Stimulated activated memory B cell treated with anti-CD40 and anti-IgM and Interleukin-4, amounts not matched to agents 10 μg/mL and 1 μg/mL and 100 μg/mL, for 72 hours (primary cell): ENCODE data around the gene TMEM59L.

Experiments
- ATAC-seq: fragments of 150-1000 bp; cut with Tn5 transposase; 2 replicates; pipeline ENCODE4 v1.10.0; 2021
- H3K27ac Mint-ChIP-seq: one replicate; pipeline ENCODE4 v1.8.0; 2022; ENCODE audit warnings: mild to moderate bottlenecking, mixed read lengths
- H3K27me3 Mint-ChIP-seq: one replicate; pipeline ENCODE4 v1.8.0; 2022; ENCODE audit warnings: mixed read lengths
- H3K36me3 Mint-ChIP-seq: one replicate; pipeline ENCODE4 v1.8.0; 2022; ENCODE audit warnings: mixed read lengths
- H3K4me1 Mint-ChIP-seq: one replicate; pipeline ENCODE4 v1.8.0; 2022; ENCODE audit warnings: mixed read lengths
- H3K4me3 Mint-ChIP-seq: one replicate; pipeline ENCODE4 v1.8.0; 2022; ENCODE audit warnings: mild to moderate bottlenecking, moderate library complexity, mixed read lengths
- H3K9me3 Mint-ChIP-seq: one replicate; pipeline ENCODE4 v1.8.0; 2022; ENCODE audit warnings: mixed read lengths

Gene TMEM59L

DNA sequence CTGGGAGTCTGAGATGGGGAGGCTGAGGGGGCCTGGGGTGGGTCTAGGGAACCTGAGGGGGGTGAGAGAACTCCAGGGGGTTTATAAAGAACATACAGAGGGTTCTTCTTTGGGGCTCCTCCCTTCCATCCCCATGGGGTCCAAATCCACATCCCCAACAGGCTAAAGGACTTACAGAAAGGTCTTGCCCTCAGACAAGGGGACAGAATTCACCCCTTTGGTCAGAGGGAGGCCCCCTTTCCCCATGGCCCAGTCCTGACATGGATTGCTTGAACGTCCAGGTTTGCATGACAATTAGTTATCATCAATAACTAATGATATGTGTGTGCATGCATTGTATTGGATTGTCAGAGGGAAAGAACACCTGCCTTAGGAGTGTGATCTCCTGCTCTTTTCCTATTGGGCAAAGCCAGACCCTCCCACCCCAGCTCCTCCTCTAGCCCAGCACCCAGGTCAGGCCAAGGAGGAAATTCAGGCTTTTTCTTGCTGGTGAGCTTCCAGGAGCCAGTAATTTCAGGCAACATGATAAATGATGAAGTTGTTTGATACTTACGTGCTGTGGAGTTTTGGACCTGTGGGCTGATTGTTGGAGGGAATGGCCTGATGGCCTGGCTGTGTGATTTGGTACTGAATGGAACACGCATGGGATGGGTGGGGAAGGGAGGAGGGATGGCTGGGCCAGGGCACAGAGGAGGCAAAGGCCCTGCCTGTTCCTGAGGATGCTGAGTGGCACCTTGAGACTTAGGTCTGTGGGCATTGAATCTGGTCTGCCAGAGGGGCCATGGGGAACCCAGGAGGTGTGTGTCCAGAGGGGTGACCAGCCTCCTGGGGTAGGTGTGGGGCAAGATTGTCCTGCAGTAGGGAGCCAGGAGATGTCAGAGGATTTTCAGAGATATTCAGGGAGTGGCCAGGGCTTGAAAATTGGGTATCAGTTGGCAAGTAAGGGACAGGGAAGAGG lies 25.3 kb downstream of the TMEM59L start:
- Mint-ChIP-seq H3K4me1 (peaks cover 32% of the 10 kb centered on the region), H3K27me3 (no peaks in the 10 kb centered on the region), H3K4me3 (peak overlapping the region; percentile 87), H3K9me3 (no peaks in the 10 kb centered on the region), H3K27ac (peak overlapping the region; percentile 79), H3K36me3 (no peaks in the 10 kb centered on the region)
- no peak for ATAC-seq

DNA sequence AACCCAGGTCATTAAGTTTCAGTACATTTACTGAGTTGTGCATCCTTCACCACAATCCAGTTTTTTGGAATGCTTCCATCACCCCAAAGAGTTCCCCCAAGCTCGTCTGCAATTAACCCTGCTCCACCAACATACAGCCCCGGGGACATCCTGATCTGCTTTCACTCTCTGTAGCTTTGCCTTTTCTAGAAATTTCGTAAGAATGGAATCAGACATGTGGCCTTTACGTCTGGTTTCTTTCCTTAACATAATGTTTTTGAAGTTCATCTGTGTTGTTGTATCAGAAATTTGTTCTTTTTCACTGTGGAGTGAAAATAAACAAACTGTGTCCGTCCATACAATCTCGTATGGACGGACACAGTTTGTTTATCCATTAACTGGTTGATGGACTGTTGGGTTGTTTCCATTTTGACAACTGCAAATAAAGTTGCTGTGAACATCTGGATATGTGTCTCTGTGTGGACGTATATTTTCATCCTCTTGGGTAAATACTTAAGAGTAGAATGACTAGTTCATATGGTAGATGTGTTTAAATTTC lies 27.1 kb downstream of the TMEM59L start:
- no peaks in the 10 kb centered on the region for H3K27me3 Mint-ChIP-seq
- no peak overlapping the region for H3K4me3 Mint-ChIP-seq
- H3K36me3 Mint-ChIP-seq, result no peaks in the 10 kb centered on the region
- no peak overlapping the region for H3K27ac Mint-ChIP-seq
- no peak for ATAC-seq
- peaks cover 39% of the 10 kb centered on the region for H3K4me1 Mint-ChIP-seq
- no peaks in the 10 kb centered on the region for H3K9me3 Mint-ChIP-seq

DNA sequence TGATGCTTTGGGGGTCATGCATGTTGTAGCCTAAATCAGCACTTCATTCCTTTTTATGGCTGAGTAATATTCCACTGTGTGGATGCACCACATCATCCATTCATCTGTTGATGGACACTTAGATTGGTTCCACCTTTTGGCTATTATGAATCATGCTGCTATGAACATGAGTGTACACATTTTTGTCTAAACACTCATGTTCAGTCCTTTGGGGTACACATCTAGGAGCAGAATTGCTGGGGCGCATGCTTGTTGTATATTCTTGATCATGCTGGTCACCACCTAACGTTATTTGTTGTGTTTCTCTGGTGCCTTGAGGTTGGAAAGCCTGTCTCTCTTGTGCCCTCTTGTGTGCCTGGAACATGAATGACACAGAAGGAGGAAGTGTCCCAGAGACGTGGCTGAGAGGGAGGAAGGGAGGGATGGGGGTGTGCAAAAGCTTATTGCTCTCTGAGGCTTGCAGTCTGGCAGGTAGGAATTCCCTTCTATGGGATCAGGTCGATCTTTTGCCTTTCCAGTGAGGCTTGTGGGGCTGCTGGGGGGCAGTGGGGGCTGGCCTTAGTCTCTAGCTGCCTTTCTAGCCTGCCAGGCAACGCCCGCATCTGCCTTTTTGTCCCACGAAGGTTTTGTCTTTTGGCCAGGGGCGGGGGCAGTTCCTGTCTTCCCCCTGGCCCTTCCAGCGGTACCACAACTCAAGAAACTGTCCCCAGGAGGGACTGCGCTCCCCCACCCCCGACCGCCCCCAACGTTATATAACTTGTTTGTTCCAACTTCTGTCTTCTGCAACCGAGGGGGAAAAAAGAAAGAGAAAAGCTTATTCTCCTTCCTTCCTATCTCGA lies 31.7 kb downstream of the TMEM59L start:
- ATAC-seq, result peak; percentile 67
- no peaks in the 10 kb centered on the region for H3K9me3 Mint-ChIP-seq
- no peak overlapping the region for H3K27ac Mint-ChIP-seq
- no peaks in the 10 kb centered on the region for H3K27me3 Mint-ChIP-seq
- H3K36me3 Mint-ChIP-seq, result peaks cover 9% of the 10 kb centered on the region
- no peak overlapping the region for H3K4me3 Mint-ChIP-seq
- H3K4me1 Mint-ChIP-seq, result peaks cover 32% of the 10 kb centered on the region

DNA sequence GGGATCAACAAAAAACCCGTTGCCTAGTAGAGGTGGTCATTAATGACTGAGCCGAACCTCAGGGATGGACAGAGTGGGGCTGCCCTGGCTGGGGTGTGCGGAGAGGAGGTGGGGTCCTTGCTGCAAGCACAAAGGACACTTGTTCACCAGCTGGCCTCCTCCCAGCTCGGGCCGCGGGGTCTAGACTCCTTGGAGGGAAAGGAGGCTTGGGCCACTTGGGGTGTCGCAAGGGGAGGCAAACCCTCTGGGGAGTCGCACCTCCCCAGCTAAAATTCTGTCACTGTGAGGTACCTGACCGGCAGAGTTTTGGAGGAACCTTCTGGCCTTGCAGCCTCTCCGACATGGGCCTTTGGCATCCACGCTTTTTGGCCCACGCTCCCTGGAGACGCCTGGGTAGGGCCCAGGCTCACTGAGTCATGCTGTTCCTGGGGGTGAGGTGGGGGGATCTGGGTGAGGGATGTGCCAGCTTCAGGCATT lies 32.4 kb downstream of the TMEM59L start:
- no peak overlapping the region for H3K4me3 Mint-ChIP-seq
- no peaks in the 10 kb centered on the region for H3K27me3 Mint-ChIP-seq
- H3K36me3 Mint-ChIP-seq, result peaks cover 9% of the 10 kb centered on the region
- H3K27ac Mint-ChIP-seq, result no peak overlapping the region
- ATAC-seq, result no peak
- H3K9me3 Mint-ChIP-seq, result no peaks in the 10 kb centered on the region
- peaks cover 38% of the 10 kb centered on the region for H3K4me1 Mint-ChIP-seq

DNA sequence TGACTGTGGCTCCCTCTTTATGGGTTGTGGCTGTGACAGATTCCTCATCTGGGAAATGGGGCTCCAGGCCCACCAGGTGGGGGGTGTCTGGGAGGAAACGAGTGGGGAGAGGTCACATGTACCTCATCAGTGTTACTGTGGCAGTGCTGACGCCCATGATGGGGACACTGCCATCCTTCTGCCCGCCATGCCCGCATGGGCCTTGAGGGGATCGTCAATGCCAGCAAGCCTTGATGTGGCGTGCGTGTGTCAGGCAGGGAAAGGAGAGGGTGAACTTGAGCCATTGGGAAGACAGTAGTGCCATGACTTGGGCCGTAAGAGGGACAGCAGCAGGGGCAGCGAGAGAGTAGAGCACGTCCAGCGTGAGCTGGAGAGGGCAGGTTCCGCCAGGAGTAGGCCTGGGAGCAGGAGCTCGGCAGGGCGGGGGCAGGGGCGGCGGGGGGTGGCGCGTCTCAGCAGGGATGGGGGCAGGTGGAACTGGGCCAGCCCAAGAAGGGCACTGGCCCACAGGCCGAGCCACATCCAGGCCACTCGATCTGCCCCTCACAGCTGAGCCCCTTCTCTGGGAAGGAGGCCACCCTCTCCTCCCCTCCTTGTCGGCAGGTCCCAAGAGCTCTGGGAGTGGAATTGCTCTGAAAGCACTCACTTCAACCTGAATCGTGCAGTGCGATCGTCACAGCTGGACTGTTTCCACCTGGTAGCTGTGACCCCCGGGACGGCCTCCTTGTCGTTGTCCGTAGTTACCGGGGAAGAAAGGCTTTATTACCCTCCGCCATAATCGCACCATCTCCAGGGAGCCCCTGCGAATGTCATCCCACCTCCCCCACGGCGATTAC lies 34.1 kb downstream of the TMEM59L start:
- H3K9me3 Mint-ChIP-seq, result no peaks in the 10 kb centered on the region
- no peaks in the 10 kb centered on the region for H3K27me3 Mint-ChIP-seq
- ATAC-seq, result no peak
- H3K27ac Mint-ChIP-seq, result peak overlapping the region; percentile 17
- H3K36me3 Mint-ChIP-seq, result peaks cover 12% of the 10 kb centered on the region
- H3K4me1 Mint-ChIP-seq, result peaks cover 40% of the 10 kb centered on the region
- no peak overlapping the region for H3K4me3 Mint-ChIP-seq

DNA sequence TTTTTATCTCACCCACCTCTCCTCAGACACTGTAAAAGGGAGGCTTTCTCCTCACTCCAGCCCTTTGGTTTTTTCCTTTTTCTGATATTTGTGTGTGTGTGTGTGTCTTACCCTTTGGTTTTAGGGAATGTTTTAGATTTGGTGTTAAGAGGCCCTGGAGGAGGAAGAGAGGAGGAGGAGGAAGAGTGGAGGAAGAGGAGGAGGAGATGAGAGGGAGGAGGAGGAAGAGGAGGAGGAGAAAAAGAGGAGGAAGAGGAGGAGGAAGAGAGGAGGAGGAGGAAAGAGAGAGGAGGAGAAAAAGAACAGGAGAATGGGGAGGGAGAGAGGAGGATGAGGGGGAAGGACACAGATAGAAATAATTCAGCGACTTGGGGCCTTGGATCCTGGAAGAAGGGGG lies 34.7 kb downstream of the TMEM59L start:
- no peaks in the 10 kb centered on the region for H3K9me3 Mint-ChIP-seq
- peak overlapping the region; percentile 17 for H3K27ac Mint-ChIP-seq
- H3K27me3 Mint-ChIP-seq, result no peaks in the 10 kb centered on the region
- no peak overlapping the region for H3K4me3 Mint-ChIP-seq
- no peak for ATAC-seq
- peaks cover 40% of the 10 kb centered on the region for H3K4me1 Mint-ChIP-seq
- H3K36me3 Mint-ChIP-seq, result peaks cover 15% of the 10 kb centered on the region

DNA sequence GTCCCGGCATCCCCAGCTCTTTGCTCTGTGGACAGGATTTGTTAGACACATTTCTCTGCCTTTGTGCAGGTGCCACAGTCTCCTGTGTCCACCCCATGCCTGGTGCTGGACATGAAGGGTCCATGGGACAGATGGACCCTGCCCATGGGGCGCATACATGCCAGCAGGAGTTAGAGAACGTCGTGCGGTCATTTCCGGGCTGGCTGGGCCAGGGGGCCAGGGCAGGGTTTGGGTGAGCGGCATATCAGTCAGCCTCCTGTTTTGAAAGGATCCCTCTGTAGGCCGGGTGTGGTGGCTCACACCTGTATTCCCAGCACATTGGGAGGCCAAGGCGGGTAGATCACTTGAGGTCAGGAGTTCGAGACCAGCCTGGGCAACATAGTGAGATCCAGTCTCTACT lies 35.1 kb downstream of the TMEM59L start:
- no peaks in the 10 kb centered on the region for H3K27me3 Mint-ChIP-seq
- H3K4me3 Mint-ChIP-seq, result no peak overlapping the region
- H3K9me3 Mint-ChIP-seq, result no peaks in the 10 kb centered on the region
- ATAC-seq, result no peak
- peak overlapping the region; percentile 17 for H3K27ac Mint-ChIP-seq
- H3K36me3 Mint-ChIP-seq, result peaks cover 15% of the 10 kb centered on the region
- peaks cover 40% of the 10 kb centered on the region for H3K4me1 Mint-ChIP-seq

DNA sequence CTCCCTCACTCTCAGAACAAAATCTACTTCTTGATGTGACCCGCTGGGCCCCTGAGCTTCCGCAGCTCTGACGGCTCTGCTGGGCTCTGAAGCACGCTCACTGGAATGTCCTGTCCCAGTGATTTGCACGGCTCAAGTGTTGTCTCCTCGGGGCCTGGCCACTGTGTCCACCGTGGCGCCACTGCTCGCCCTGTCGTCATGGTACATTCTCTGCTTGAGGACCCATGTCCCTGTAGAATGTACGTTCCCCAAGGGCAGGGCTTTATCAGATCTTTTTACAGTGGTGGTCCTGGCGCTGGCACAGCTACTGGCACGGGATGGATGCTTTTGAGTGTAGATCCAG lies 36.3 kb downstream of the TMEM59L start:
- Mint-ChIP-seq H3K27ac (peak overlapping the region; percentile 5), H3K36me3 (peaks cover 17% of the 10 kb centered on the region), H3K4me3 (no peak overlapping the region), H3K27me3 (no peaks in the 10 kb centered on the region), H3K4me1 (peaks cover 40% of the 10 kb centered on the region), H3K9me3 (peaks cover under 1% of the 10 kb centered on the region)
- no peak for ATAC-seq

DNA sequence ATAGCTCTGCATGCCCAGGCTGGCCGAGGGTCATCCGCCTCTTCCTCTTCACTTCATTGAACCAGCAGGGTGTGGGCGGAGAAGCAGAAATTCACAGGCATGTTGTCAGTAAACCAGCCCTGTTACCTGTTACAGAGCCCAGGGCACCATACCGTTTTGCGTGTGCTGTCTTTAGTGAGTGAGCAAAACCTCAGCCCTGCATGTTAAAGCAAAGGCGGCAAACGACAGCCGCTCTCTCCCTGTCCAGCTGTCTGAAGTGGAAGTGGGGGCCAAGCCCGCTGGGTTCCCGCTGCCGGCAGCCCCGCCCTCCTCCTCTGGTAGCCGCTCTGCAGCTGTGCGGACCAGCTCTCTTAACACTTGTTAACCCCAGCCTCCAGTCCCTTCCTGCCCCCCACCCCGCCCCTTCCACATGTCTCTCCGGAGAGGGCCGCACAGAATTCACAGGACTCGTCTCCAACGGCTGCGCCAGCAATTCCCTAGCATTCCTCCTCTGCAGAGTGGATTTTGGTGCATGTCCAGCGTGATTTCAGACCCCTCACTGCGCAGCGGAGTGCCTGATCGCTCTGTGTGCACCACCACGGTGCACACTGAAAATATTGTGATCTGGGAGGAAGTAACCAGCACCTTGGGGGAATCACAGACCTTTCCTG lies 36.8 kb downstream of the TMEM59L start:
- peak; percentile 57 for ATAC-seq
- Mint-ChIP-seq H3K27ac (peak overlapping the region; percentile 5), H3K9me3 (peaks cover 6% of the 10 kb centered on the region), H3K36me3 (peaks cover 22% of the 10 kb centered on the region), H3K4me1 (peaks cover 35% of the 10 kb centered on the region), H3K4me3 (peak overlapping the region; percentile 55), H3K27me3 (no peaks in the 10 kb centered on the region)

DNA sequence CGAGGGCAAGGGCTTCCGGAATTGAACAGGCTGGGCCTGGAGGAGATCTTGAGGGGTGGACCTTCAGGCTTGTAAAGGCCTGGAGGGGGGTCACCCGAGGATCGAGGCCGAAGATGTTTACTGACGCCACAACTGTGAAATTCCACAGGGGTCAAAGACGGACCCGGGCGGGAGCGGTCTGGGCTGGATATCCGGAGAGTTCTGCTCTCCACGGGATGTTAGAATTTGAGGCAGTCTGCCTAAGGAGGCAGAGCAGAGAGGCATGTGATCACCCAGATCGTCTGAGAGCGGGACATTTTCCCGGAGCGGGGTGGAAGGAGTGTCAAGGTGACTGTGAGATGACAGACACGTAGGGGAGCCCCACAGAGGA lies 37.3 kb downstream of the TMEM59L start:
- Mint-ChIP-seq H3K9me3 (peaks cover 9% of the 10 kb centered on the region), H3K27ac (peak overlapping the region; percentile 5), H3K36me3 (peaks cover 27% of the 10 kb centered on the region), H3K4me3 (peak overlapping the region; percentile 55), H3K27me3 (no peaks in the 10 kb centered on the region), H3K4me1 (peaks cover 33% of the 10 kb centered on the region)
- ATAC-seq, result no peak

DNA sequence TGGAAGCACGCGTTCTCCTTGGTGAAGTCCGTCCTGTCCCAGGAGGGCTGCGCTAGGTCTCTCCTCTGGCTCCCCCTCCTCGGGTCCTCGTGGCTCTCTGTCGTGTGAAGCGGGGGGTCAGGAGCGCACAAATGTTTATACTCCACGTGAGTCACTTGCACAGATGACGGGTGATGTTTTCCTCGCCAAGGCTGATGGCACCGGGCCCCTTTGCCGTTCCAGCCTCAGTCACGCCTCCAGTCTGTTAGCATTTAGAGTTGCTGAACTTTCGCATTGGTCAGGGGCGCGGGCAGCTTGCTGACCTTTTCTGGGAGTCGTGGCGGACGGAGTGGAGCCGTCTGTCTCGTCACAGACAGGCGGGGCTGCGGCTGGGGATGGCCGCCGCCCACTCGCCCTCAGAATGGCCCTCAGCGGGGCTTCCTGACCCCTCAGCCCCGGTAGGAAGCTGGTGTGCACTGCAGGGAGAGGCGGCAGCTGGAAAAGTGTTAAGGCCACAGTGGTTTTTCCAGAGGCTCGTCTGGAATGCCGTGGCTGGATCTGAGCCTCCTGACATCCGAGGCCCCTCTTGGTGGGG lies 37.9 kb downstream of the TMEM59L start:
- Mint-ChIP-seq H3K27ac (no peak overlapping the region), H3K4me1 (peaks cover 33% of the 10 kb centered on the region), H3K36me3 (peaks cover 27% of the 10 kb centered on the region), H3K4me3 (no peak overlapping the region), H3K9me3 (peaks cover 9% of the 10 kb centered on the region), H3K27me3 (no peaks in the 10 kb centered on the region)
- no peak for ATAC-seq

DNA sequence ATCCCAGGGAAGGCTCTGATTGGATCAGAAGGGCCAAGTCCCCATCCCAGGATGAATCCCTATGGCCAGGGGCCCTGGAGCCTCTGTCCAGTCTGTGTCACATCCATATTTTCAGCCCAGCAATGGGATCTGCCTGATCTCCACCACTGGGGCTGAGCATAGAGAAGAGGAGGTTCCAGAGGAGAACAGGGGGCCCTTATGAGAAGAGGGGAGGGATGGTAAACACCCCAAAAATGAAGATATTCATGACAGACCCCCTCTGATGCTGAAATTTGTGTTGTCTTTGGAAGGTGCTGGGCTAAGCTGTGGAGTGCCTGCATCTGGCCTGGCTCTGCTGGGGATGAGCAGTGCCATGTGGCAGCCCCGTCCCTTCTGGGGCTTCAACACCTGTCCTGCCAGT lies 38.6 kb downstream of the TMEM59L start:
- H3K27me3 Mint-ChIP-seq, result no peaks in the 10 kb centered on the region
- no peak overlapping the region for H3K4me3 Mint-ChIP-seq
- H3K27ac Mint-ChIP-seq, result no peak overlapping the region
- no peak for ATAC-seq
- peaks cover 9% of the 10 kb centered on the region for H3K9me3 Mint-ChIP-seq
- peaks cover 27% of the 10 kb centered on the region for H3K36me3 Mint-ChIP-seq
- H3K4me1 Mint-ChIP-seq, result peaks cover 40% of the 10 kb centered on the region

DNA sequence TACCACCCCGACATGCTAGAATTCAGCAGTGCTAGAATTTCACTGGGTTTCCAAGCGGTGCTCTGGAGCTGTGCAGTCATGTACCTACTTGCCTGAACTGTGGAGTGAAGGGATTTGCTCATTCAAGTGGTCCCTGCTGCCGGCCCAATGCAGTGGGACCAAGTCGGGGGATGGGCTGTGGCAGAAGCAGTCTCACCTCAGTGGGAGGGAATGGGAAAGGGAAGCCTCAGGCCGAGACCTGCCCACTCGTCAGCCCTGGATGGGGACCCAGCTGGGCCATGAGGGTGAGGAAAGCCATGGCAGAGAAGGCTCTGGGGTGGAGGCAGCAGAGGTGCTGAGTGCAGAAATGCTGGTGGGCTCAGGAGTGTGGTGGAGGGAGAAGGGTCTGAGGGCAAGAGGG lies 39.1 kb downstream of the TMEM59L start:
- no peak overlapping the region for H3K27ac Mint-ChIP-seq
- H3K4me3 Mint-ChIP-seq, result no peak overlapping the region
- H3K9me3 Mint-ChIP-seq, result peaks cover 9% of the 10 kb centered on the region
- peaks cover 41% of the 10 kb centered on the region for H3K4me1 Mint-ChIP-seq
- no peak for ATAC-seq
- H3K36me3 Mint-ChIP-seq, result peaks cover 27% of the 10 kb centered on the region
- H3K27me3 Mint-ChIP-seq, result no peaks in the 10 kb centered on the region

DNA sequence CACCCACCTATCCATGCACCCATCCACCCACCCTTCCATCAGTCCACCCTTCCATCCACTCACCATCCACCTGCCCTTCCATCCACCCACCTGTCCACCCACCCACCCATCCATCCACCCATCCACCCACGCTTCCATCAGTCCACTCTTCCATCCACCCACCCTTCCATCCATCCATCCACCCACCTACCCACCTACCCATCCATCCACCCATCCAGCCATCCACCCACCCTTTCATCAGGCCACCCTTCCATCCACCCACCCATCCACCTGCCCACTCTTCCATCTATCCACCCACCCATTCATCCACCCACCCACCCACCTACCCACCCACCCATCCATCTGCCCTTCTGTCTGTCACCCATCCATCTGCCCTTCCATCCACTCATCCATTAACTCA lies 41.2 kb downstream of the TMEM59L start:
- ATAC-seq, result no peak
- H3K9me3 Mint-ChIP-seq, result peaks cover 9% of the 10 kb centered on the region
- H3K27ac Mint-ChIP-seq, result no peak overlapping the region
- H3K36me3 Mint-ChIP-seq, result peaks cover 18% of the 10 kb centered on the region
- no peaks in the 10 kb centered on the region for H3K27me3 Mint-ChIP-seq
- H3K4me3 Mint-ChIP-seq, result no peak overlapping the region
- H3K4me1 Mint-ChIP-seq, result peaks cover 47% of the 10 kb centered on the region
